Measurements from ENCODE around the gene CKAP4. TPM values are rescaled to one million over a fixed set of nuclear protein-coding genes. Genes with fewer than 3 reads are reported as not detected.

Gene CKAP4
- total and polyA plus RNA-seq, 2 donors (not counting 3 experiments of a cell fraction or from before 2014, with no cell fraction given), result 117 to 223 TPM

- FAIRE-seq, result no peak
- no peak for TF ChIP-seq GATA2 (IDR thresholded peaks at IDR 0.05; ENCODE audit: insufficient read depth, insufficient read length, low read depth, low read length)
- TF ChIP-seq MYC (IDR thresholded peaks at IDR 0.05; ENCODE audit: low read depth, low read length), result no peak
- no peak for TF ChIP-seq POLR2A (IDR thresholded peaks at IDR 0.05; ENCODE audit: low read depth, low read length)
- TF ChIP-seq FOS (IDR thresholded peaks at IDR 0.05; ENCODE audit: borderline replicate concordance, insufficient read depth, low read length), result no peak
- no peak for TF ChIP-seq POLR2AphosphoS5 (IDR thresholded peaks at IDR 0.05; ENCODE audit: insufficient read depth, low read depth, low read length)
- no peak for TF ChIP-seq CTCF (IDR thresholded peaks at IDR 0.05; ENCODE audit: extremely low read depth in 1 of 2, insufficient read depth in 1 of 2, low read depth in 1 of 2, low read length in 2 of 2)
- TF ChIP-seq EZH2 (IDR thresholded peaks at IDR 0.05; ENCODE audit: borderline replicate concordance, low read depth, low read length, severe bottlenecking), result no peak
- no peak for TF ChIP-seq MAX (IDR thresholded peaks at IDR 0.05; ENCODE audit: insufficient read depth, insufficient read length)
- TF ChIP-seq JUN (IDR thresholded peaks at IDR 0.05; ENCODE audit: borderline replicate concordance, insufficient read depth, insufficient read length, low read depth), result no peak
- Histone ChIP-seq H3K4me2 (ENCODE audit: insufficient read depth, low read length) (no peak overlapping the region), H3K27me3 (ENCODE audit: control insufficient read depth in 2 of 2, insufficient read depth in 2 of 2, low read length in 2 of 2) (peaks cover 0 to 14% of the 10 kb centered on the region in 2 experiments), H3K36me3 (ENCODE audit: control insufficient read depth in 2 of 2, extremely low read depth in 1 of 2, insufficient read depth in 2 of 2, low read length in 2 of 2) (no peaks in the 10 kb centered on the region), H3K4me1 (ENCODE audit: control insufficient read depth, extremely low read depth, insufficient read depth, low read length) (no peaks in the 10 kb centered on the region), H3K9me3 (replicated peaks; ENCODE audit: control insufficient read depth, insufficient read depth, low read length) (no peaks in the 10 kb centered on the region), H3K9ac (replicated peaks; ENCODE audit: extremely low read depth, insufficient read depth, low read length) (no peak overlapping the region), H3K4me3 (replicated peaks in 1 of 3; ENCODE audit: insufficient read depth in 1 of 3, low read depth in 1 of 3, low read length in 3 of 3) (no peak overlapping the region), H2AFZ (ENCODE audit: low read depth, low read length) (no peak overlapping the region), H3K79me2 (ENCODE audit: control insufficient read depth, insufficient read depth, low read length) (no peaks in the 10 kb centered on the region), H3K27ac (ENCODE audit: insufficient read depth, low read depth, low read length) (no peak overlapping the region), H4K20me1 (replicated peaks; ENCODE audit: control insufficient read depth, extremely low read depth, insufficient read depth, low read length) (no peaks in the 10 kb centered on the region), H3K9me1 (replicated peaks; ENCODE audit: control insufficient read depth, extremely low read depth, insufficient read depth, low read length) (no peaks in the 10 kb centered on the region)
- intact Hi-C loops (cut with micrococcal nuclease), result no loop called here
- dilution Hi-C loops (cut with MboI; ENCODE audit: extremely low pct_ligation_motif_present, low sequenced_read_pairs), result no loop called here
- no peak for DNase-seq (ENCODE audit: low read depth, low spot score)
- CTCF ChIA-PET, result interaction anchor here (1.4 to 10.1 kb wide), 2 partner anchors 49 to 52 kb away, joined by 3 to 224 read pairs; no protein-coding TSS in a partner anchor
- POLR2A ChIA-PET, result no interaction called here
- no TSS peak for BruUV-seq (replicated peaks)
Measured at GRCh38 chr12:106276032-106276740, 28.4 kb upstream of the CKAP4 start.

Measured in endothelial cell of umbilical vein (primary cell).